Panc1 (cell line): ENCODE data around the gene ULBP2.

Source experiments
- POLR2AphosphoS5 ChIP-seq: IDR thresholded peaks from 2 replicates; pipeline ENCODE4 v1.6.1; 2012; ENCODE audit warnings: mild to moderate bottlenecking, low read depth, low read length, moderate library complexity
- SIN3A ChIP-seq: IDR thresholded peaks from 2 replicates; pipeline ENCODE4 v1.6.1; 2012; ENCODE audit warnings: low read depth, mild to moderate bottlenecking, low read length, moderate library complexity, borderline replicate concordance; ENCODE audit not compliant: insufficient read depth
- TF ChIP-seq, protein P1 (sequence below): fragments of 450-650 bp; IDR thresholded peaks from 2 replicates; pipeline ENCODE4 v1.5.1; 2017; ENCODE audit warnings: mild to moderate bottlenecking
- TF ChIP-seq, protein P2 (sequence below), 2 experiments: IDR thresholded peaks; 2 replicates each; pipeline ENCODE4 v1.6.1; 2011 to 2012; ENCODE audit warnings: low read depth in 2 of 2, control low read depth in 1 of 2, low read length in 1 of 2, mild to moderate bottlenecking in 1 of 2, moderate library complexity in 1 of 2; ENCODE audit not compliant: insufficient read depth in 1 of 2

DNA sequence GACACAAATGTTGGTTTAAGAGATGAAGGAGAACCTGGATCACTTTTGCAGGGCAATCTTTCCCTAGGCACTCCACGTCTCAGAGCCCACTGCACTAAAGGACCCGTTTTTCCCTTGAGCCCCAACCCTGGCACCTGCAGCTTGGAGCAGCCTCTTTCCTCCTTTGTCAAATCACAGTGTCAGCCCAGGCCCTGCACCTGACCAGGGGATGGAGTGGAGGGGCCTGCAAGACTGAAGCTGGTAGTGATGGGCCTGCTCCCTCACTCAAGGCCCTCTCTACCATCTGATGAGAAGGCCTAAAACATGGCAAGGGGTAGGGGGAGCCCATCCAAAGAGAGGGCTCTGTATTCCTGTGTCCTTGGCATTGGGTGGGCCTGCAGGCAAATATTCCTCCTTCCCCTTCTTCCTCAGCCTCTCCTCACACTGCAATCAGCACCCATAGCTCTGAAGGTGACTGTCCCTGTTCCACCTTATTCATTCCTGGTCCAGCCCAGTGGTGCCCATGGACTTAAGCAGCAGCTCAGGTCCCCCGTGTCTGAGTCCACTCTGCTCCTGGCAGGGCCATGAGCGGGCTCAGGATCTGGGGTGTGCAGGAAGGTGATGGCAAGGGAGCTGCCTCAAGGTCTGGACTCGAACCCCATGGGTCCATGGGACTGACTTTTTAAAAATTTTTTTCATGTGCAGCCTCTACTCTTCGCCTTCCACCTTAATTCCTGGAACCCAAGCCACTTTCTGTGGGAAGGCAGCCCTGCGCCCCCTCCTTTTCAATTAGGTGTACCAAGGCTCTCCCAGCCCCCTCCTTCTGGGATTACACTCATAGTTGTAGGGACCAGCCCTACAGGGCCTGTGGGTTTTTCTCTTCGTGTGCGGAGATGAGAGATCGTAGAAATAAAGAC, 25.6 kb upstream of the ULBP2 start:
- TF ChIP-seq POLR2AphosphoS5 (no peak), SIN3A (no peak)
- TF ChIP-seq, protein P1, sequence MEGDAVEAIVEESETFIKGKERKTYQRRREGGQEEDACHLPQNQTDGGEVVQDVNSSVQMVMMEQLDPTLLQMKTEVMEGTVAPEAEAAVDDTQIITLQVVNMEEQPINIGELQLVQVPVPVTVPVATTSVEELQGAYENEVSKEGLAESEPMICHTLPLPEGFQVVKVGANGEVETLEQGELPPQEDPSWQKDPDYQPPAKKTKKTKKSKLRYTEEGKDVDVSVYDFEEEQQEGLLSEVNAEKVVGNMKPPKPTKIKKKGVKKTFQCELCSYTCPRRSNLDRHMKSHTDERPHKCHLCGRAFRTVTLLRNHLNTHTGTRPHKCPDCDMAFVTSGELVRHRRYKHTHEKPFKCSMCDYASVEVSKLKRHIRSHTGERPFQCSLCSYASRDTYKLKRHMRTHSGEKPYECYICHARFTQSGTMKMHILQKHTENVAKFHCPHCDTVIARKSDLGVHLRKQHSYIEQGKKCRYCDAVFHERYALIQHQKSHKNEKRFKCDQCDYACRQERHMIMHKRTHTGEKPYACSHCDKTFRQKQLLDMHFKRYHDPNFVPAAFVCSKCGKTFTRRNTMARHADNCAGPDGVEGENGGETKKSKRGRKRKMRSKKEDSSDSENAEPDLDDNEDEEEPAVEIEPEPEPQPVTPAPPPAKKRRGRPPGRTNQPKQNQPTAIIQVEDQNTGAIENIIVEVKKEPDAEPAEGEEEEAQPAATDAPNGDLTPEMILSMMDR = no peak
- TF ChIP-seq, protein P2, sequence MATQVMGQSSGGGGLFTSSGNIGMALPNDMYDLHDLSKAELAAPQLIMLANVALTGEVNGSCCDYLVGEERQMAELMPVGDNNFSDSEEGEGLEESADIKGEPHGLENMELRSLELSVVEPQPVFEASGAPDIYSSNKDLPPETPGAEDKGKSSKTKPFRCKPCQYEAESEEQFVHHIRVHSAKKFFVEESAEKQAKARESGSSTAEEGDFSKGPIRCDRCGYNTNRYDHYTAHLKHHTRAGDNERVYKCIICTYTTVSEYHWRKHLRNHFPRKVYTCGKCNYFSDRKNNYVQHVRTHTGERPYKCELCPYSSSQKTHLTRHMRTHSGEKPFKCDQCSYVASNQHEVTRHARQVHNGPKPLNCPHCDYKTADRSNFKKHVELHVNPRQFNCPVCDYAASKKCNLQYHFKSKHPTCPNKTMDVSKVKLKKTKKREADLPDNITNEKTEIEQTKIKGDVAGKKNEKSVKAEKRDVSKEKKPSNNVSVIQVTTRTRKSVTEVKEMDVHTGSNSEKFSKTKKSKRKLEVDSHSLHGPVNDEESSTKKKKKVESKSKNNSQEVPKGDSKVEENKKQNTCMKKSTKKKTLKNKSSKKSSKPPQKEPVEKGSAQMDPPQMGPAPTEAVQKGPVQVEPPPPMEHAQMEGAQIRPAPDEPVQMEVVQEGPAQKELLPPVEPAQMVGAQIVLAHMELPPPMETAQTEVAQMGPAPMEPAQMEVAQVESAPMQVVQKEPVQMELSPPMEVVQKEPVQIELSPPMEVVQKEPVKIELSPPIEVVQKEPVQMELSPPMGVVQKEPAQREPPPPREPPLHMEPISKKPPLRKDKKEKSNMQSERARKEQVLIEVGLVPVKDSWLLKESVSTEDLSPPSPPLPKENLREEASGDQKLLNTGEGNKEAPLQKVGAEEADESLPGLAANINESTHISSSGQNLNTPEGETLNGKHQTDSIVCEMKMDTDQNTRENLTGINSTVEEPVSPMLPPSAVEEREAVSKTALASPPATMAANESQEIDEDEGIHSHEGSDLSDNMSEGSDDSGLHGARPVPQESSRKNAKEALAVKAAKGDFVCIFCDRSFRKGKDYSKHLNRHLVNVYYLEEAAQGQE (IDR thresholded peaks at IDR 0.05; ENCODE audit: insufficient read depth in 1 of 2, low read depth in 2 of 2, low read length in 1 of 2) = no peak
